GM12874 (cell line): ENCODE results near the gene ABI3.

Experiments used
- CTCF ChIP-seq: IDR thresholded peaks from 2 replicates; pipeline ENCODE4 v1.5.1; 2011; ENCODE audit warnings: low read depth, mild to moderate bottlenecking, control low read depth, low read length, moderate library complexity; ENCODE audit not compliant: insufficient read depth

Gene ABI3

DNA sequence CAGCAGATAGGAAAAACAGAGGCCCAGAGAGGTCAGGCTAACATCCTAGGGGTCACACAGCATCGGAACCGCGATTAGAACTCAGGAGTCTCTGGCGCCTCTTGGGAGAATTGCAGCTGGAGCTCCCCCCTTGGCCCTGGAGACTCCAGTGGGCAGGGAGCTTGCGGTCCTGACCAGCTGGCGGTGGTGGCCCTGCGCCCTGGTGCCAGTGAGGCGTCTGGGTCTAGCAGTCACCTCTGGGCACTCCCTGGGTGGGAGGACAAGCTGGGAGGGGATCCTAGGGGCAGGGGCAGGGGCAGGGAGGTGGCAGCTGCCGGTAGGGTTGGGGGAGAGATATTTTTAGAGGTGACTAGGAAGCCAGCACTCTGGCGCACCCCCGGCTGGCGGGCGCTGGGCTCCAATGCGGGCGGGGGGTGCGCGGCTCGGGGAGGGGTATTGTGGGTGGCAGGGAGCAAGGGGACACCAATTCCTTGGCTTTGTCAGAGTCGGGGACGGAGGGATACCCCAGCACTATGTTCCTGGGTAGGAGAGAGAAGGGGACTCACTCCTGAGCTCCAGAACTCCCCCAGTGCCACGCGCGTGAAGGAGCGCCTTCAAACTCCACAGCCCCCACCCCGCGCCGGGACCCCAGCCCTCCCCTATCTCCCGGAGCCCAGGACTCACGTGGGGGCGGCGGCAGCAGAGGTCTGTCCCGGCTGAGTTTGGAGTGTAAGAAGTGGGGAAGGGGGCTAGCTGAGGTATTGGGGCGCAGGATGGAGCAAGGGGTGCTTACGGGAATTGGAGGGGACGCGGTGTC is 19.5 kb downstream of the ABI3 start:
- TF ChIP-seq CTCF = no peak

DNA sequence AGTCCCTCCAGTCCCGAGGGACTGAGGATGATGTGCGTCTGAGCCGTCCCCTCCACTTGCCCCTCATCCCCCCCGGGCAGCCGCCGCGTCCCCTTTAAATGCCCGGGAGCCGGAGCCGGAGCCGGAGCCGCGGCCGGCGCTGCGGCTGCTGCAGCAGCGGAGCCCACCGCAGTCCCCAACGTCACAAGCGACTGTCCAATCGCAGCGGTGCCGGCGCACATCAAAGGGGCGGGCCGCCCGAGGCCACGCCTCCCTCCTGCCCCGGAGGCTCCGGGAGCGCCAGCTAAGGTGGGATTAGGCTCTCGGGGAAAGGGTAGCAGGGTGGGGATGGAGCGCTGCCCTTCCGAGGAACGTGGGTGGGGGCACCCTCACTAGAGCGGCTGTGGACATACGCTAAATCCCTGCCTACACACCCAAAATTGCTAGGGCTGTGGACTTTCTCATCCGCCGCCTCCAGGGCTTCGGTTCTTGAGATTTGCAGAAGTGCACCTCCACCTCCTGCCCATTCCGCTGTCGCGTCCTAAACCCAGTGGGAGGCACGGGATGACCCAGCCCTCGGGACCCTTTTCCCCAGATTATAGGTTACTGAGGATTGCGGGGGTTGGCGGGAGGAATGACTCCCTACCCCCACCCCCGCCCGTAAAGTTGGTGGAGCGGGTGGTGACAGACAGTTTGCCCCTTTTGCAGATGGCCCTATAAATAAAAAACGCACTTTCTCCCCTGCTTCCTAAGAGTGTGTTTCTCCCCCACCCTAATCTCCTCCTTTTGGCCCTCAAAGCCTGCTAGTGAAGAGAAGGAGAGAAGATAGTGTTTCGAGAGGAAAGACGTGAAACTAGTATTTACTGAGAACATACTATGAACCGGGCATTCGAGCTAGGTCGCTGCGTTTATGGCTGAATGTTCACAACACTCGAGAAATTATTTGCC is 20.4 kb downstream of the ABI3 start, which contains the start of gene PHOSPHO1:
TSS of gene PHOSPHO1 (minus strand) at position 152 of the 927 bp plus-strand sequence. CDS start 4,096 bp downstream, outside the sequence.
- no peak for TF ChIP-seq CTCF

DNA sequence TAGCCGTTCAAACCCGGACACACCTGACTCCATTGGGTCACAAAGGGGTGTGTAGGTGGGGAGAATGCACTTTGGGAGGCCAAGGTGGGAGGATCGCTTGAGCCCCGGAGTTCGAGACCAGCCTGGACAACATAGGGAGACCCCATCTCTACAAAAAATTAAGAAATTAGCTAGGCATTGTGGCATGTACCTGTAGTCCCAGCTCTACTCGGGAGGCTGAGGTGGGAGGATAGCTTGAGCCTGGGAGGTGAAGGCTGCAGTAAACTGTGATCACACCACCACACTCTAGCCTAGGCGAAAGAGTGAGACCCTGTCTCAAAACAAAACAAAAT is 21.0 kb downstream of the ABI3 start:
- TF ChIP-seq CTCF = no peak

- TF ChIP-seq CTCF = no peak
Measured at GRCh38 chr17:49234509-49235080, 24.1 kb downstream of the ABI3 start.

GRCh38 chr17:49235896-49236295 is 25.4 kb downstream of the ABI3 start:
- TF ChIP-seq CTCF = no peak

- no peak for TF ChIP-seq CTCF
Measured at GRCh38 chr17:49239963-49240362, 29.5 kb downstream of the ABI3 start.

DNA sequence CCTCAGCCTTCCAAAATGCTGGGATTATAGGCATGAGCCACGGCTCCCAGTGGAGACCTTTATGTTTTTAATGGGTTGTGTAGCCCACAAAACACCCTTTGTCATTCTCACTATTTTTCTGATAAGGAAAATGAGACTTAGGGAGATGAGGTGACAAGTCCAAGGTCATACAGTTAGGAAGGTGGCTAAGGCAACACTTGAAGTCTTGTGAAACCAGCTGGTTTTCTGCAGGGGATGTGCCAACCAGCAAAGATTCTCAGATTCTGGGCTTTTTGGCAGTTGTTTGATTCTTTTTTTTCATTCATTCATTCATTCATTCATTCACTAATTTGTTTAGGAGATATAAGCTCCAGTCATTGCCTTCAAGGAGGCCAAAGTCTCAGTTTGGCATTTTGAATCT is 30.1 kb downstream of the ABI3 start:
- TF ChIP-seq CTCF = no peak
